ENCODE data around the gene RPH3AL.
"Not testable (repeated sequence)": the region's sequence is repeated elsewhere in the genome, so short reads cannot be mapped to it uniquely, and the experiment has no call there.

Gene RPH3AL

DNA sequence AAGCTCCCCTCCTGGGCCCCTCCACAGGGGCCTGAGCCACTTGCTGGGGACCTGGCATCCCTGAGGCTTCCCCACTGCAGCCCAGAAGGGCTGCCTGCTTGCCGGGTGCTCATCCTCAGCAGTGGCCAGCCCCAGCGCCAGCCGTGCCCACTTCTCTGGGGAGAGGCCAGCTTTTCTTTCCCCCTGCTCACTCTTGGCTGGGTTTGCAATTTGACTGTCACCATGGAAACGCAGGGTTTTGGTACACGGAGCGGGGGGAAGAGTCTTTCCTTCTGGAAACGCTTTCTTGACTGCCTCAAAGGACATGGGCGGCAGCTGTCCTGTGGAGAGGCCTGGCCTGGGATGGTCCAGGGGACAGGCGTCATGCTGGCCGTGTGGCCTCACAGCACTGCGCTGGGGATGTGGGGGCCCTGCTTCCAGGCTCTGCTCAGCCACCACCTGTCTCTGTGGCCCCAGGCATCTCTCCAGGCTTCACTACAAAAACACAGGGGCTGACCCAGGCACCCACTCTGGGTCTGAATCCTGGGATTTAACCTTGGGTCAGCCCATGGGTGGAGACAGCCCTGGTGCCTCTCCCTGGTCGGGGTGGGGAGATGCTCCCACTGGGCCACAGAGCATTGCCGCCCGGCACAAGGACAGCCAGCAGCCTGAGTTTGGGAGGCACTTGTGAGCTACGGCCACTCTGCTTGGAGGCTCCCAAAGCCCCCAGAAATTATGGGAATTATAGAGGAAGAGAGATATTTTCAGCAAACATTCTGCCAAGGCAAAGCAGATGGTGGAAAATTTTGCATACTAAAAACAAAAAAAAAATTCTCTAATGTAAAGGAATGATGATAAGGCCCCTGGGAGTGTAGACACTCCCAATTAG is 125.3 kb downstream of the RPH3AL start:
- Histone ChIP-seq H3K27ac (ENCODE audit: insufficient read depth in 1 of 2, low read depth in 1 of 2, low read length in 2 of 2, poor library complexity in 1 of 2, severe bottlenecking in 2 of 2) (no peak overlapping the region), H3K4me3 (ENCODE audit: control insufficient read depth in 1 of 7, extremely low read depth in 1 of 7, insufficient read depth in 4 of 7, low read depth in 2 of 7, low read length in 6 of 7) (no peak overlapping the region), H3K4me1 (ENCODE audit: control extremely low read depth in 1 of 4, control insufficient read depth in 4 of 4, insufficient read depth in 4 of 4, low read length in 3 of 4) (peaks cover 0 to 3% (median 0%) of the 10 kb centered on the region in 4 experiments), H3K36me3 (ENCODE audit: control insufficient read depth in 4 of 4, insufficient read depth in 4 of 4, low read length in 3 of 4) (no peaks in the 10 kb centered on the region), H3K27me3 (replicated peaks in 2 of 5; ENCODE audit: control insufficient read depth in 4 of 5, insufficient read depth in 5 of 5, low read length in 4 of 5) (peaks cover 0 to 2% (median 0%) of the 10 kb centered on the region in 5 experiments), H3K9me3 (ENCODE audit: control extremely low read depth in 1 of 5, control insufficient read depth in 4 of 5, insufficient read depth in 2 of 5, low read depth in 1 of 5, low read length in 4 of 5) (no peaks in the 10 kb centered on the region)
- CTCF ChIA-PET, result interaction anchor here (2.0 kb wide), 1 partner anchor 11 kb away, joined by 5 read pairs; no protein-coding TSS in a partner anchor
- POLR2A ChIA-PET, result no interaction called here
- WGBS (ENCODE audit: insufficient coverage), result 82% methylated on average over 10 of the region's 15 CpGs
- no peak for DNase-seq

DNA sequence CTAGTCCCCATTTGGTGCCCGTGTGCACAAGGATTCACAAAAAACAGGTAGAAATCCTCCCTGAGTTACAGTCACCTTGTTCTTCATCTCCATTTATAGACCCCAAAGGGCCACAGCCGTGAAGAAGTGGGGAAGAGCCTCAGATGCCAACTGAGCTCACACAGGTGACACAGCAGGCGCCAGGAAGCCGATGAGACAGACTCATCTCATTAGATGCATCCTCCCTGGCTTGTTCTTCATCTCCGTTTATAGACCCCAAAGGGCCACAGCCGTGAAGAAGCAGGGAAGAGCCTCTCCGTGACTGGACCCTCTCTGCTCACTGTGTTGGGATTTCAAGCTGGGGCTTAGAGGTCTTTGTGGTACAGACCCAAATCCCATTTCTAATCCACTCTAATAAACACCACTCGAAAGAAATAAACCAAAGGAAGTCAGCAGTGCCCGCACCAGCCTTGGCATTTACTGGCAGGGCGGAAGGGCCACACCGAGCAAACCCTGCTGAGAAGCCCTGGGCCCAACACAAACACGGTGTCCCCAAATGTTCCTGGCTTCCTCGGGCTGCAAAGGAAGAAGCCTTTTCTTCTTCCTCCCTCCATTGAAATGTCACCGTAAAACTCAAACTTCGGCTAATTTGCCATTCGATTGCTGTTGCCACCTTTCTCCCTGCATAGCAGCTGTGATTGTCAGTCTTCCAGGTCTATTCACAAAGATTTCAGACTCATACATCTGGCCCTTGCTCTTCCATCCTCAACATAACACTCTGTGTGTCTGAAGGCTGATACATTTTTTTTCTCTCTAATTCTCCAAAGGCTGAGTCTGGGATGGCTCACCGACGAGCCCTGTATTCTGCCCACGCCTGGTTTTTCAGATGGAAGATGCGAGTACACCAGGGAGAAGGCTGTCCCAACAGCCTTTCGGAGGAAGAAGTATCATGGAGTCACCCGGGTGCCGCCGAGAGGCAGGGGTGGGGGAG is 126.2 kb downstream of the RPH3AL start:
- Histone ChIP-seq H3K4me3 (ENCODE audit: control insufficient read depth in 1 of 7, extremely low read depth in 1 of 7, insufficient read depth in 4 of 7, low read depth in 2 of 7, low read length in 6 of 7) (no peak overlapping the region), H3K27ac (ENCODE audit: insufficient read depth in 1 of 2, low read depth in 1 of 2, low read length in 2 of 2, poor library complexity in 1 of 2, severe bottlenecking in 2 of 2) (no peak overlapping the region), H3K9me3 (ENCODE audit: control extremely low read depth in 1 of 5, control insufficient read depth in 4 of 5, insufficient read depth in 2 of 5, low read depth in 1 of 5, low read length in 4 of 5) (no peaks in the 10 kb centered on the region), H3K27me3 (replicated peaks in 2 of 5; ENCODE audit: control insufficient read depth in 4 of 5, insufficient read depth in 5 of 5, low read length in 4 of 5) (peaks cover 0 to 2% (median 0%) of the 10 kb centered on the region in 5 experiments), H3K36me3 (ENCODE audit: control insufficient read depth in 4 of 4, insufficient read depth in 4 of 4, low read length in 3 of 4) (no peaks in the 10 kb centered on the region), H3K4me1 (ENCODE audit: control extremely low read depth in 1 of 4, control insufficient read depth in 4 of 4, insufficient read depth in 4 of 4, low read length in 3 of 4) (peaks cover 0 to 3% (median 0%) of the 10 kb centered on the region in 4 experiments)
- no peak for DNase-seq
- ChIA-PET CTCF (no interaction called here), POLR2A (no interaction called here)
- WGBS (ENCODE audit: insufficient coverage), result 96% methylated on average over 20 of the region's 24 CpGs

DNA sequence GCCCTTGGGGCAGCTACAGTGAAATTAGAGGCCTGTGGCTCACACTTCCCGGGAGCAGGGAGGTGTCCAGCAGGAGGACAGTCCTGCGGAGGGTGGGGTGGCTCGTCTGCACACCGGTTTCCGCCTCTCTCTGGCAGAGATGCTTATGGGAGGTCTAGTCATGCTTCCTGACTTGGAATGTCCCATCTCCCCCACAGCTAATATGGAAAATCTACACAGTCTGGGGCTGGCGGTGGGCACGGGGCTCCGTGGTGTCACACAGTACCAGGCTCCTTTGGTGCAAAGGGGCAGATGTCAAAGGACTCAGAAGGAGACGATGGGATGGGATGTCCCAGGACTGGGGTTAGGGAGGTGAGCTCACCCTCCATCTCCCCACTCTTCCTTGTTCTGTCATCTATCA is 127.1 kb downstream of the RPH3AL start:
- no peak overlapping the region for H3K4me3 ChIP-seq (ENCODE audit: control insufficient read depth in 1 of 7, extremely low read depth in 1 of 7, insufficient read depth in 4 of 7, low read depth in 2 of 7, low read length in 6 of 7)
- no peaks in the 10 kb centered on the region for H3K36me3 ChIP-seq (ENCODE audit: control insufficient read depth in 4 of 4, insufficient read depth in 4 of 4, low read length in 3 of 4)
- H3K27me3 ChIP-seq (replicated peaks in 2 of 5; ENCODE audit: control insufficient read depth in 4 of 5, insufficient read depth in 5 of 5, low read length in 4 of 5), result peaks cover 0 to 2% (median 0%) of the 10 kb centered on the region in 5 experiments
- no peak for DNase-seq
- ChIA-PET CTCF (no interaction called here), POLR2A (no interaction called here)
- 100% methylated on average over 6 of the region's 9 CpGs for WGBS (ENCODE audit: insufficient coverage)
- peaks cover 0 to 3% (median 0%) of the 10 kb centered on the region in 4 experiments for H3K4me1 ChIP-seq (ENCODE audit: control extremely low read depth in 1 of 4, control insufficient read depth in 4 of 4, insufficient read depth in 4 of 4, low read length in 3 of 4)
- no peak overlapping the region for H3K27ac ChIP-seq (ENCODE audit: insufficient read depth in 1 of 2, low read depth in 1 of 2, low read length in 2 of 2, poor library complexity in 1 of 2, severe bottlenecking in 2 of 2)
- no peaks in the 10 kb centered on the region for H3K9me3 ChIP-seq (ENCODE audit: control extremely low read depth in 1 of 5, control insufficient read depth in 4 of 5, insufficient read depth in 2 of 5, low read depth in 1 of 5, low read length in 4 of 5)

DNA sequence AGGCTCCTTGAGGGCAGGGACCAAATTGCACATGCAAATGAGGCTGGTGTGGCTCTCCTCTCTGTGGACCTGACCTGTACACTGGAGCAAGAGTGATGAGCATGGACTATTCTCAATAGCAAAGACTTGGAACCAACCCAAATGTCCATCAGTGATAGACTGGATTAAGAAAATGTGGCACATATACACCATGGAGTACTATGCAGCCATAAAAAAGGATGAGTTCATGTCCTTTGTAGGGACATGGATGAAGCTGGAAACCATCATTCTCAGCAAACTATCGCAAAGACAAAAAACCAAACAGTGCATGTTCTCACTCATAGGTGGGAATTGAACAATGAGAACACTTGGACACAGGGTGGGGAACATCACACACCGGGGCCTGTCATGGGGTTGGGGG is 128.0 kb downstream of the RPH3AL start:
- DNase-seq; H3K4me3 ChIP-seq (ENCODE audit: control insufficient read depth in 1 of 7, extremely low read depth in 1 of 7, insufficient read depth in 4 of 7, low read depth in 2 of 7, low read length in 6 of 7); H3K36me3 ChIP-seq (ENCODE audit: control insufficient read depth in 4 of 4, insufficient read depth in 4 of 4, low read length in 3 of 4); CTCF ChIA-PET; H3K27me3 ChIP-seq (replicated peaks in 2 of 5; ENCODE audit: control insufficient read depth in 4 of 5, insufficient read depth in 5 of 5, low read length in 4 of 5); H3K27ac ChIP-seq (ENCODE audit: insufficient read depth in 1 of 2, low read depth in 1 of 2, low read length in 2 of 2, poor library complexity in 1 of 2, severe bottlenecking in 2 of 2); H3K4me1 ChIP-seq (ENCODE audit: control extremely low read depth in 1 of 4, control insufficient read depth in 4 of 4, insufficient read depth in 4 of 4, low read length in 3 of 4); H3K9me3 ChIP-seq (ENCODE audit: control extremely low read depth in 1 of 5, control insufficient read depth in 4 of 5, insufficient read depth in 2 of 5, low read depth in 1 of 5, low read length in 4 of 5); POLR2A ChIA-PET: not testable (repeated sequence)
- no CpG with 5 or more reads among the region's 2 CpGs for WGBS (ENCODE audit: insufficient coverage)

DNA sequence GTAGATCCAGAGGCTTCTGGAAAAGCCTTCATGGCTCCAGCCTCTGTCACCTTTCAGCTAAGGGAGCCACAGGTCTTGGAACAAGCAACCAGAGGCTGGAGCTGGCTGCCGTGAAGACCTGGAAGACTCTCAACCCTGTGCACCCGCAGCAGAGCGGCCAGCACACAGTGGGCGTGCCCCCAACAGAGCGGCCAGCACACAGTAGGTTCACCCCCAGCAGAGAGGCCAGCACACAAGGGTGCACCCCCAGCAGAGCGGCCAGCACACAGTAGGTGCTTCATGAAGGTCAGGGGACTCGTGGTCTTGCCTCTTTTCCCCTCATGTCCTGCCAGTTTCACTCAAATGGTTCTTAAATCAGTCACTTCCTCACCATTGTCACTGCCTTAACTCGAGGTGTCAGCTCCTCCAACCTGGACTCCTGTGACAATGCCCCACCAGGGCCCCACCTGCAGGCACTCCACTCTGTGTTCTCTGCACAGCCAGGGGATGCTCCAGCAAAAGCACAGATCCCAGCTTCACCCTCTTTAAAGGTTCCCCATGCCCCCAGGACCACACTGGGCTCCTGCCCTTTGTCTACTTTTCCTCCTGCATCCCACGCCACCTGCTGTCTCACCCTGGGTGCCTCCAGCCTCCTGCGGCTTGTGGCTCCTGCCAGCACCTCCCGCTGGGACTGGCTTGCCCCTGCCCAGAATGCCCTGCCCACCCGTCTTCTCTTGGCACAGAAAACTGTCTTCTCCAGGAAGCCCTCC is 128.7 kb downstream of the RPH3AL start:
- Histone ChIP-seq H3K9me3 (ENCODE audit: control extremely low read depth in 1 of 5, control insufficient read depth in 4 of 5, insufficient read depth in 2 of 5, low read depth in 1 of 5, low read length in 4 of 5) (no peaks in the 10 kb centered on the region), H3K27me3 (replicated peaks in 2 of 5; ENCODE audit: control insufficient read depth in 4 of 5, insufficient read depth in 5 of 5, low read length in 4 of 5) (peaks cover 0 to 2% (median 0%) of the 10 kb centered on the region in 5 experiments), H3K27ac (ENCODE audit: insufficient read depth in 1 of 2, low read depth in 1 of 2, low read length in 2 of 2, poor library complexity in 1 of 2, severe bottlenecking in 2 of 2) (no peak overlapping the region), H3K4me1 (ENCODE audit: control extremely low read depth in 1 of 4, control insufficient read depth in 4 of 4, insufficient read depth in 4 of 4, low read length in 3 of 4) (no peaks in the 10 kb centered on the region), H3K36me3 (ENCODE audit: control insufficient read depth in 4 of 4, insufficient read depth in 4 of 4, low read length in 3 of 4) (no peaks in the 10 kb centered on the region), H3K4me3 (ENCODE audit: control insufficient read depth in 1 of 7, extremely low read depth in 1 of 7, insufficient read depth in 4 of 7, low read depth in 2 of 7, low read length in 6 of 7) (no peak overlapping the region)
- 86% methylated on average over 12 of the region's 12 CpGs for WGBS (ENCODE audit: insufficient coverage)
- ChIA-PET CTCF (no interaction called here), POLR2A (no interaction called here)
- no peak for DNase-seq

DNA sequence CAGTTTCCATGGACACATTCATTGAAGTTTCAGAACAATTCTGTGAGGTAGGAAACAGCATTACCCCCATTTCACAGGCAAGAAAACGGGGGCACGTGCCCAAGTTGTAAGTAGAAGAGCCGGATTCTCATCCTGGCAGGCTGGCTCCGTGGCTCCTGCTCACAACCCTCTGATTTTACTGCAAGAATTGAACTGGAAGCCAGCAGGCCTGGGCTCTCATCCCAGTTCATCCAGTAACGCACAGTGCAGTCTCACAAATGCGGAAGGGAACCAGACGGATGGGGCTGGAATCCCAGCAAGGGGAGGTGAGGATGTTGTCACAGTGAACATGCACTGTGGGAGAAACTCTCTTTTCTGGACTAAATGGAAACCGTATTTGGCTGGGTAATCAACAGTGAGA is 130.4 kb downstream of the RPH3AL start:
- no peak overlapping the region for H3K4me3 ChIP-seq (ENCODE audit: control insufficient read depth in 1 of 7, extremely low read depth in 1 of 7, insufficient read depth in 4 of 7, low read depth in 2 of 7, low read length in 6 of 7)
- no peaks in the 10 kb centered on the region for H3K36me3 ChIP-seq (ENCODE audit: control insufficient read depth in 4 of 4, insufficient read depth in 4 of 4, low read length in 3 of 4)
- 90% methylated on average over 6 of the region's 8 CpGs for WGBS (ENCODE audit: insufficient coverage)
- POLR2A ChIA-PET, result no interaction called here
- DNase-seq, result no peak
- H3K4me1 ChIP-seq (ENCODE audit: control extremely low read depth in 1 of 4, control insufficient read depth in 4 of 4, insufficient read depth in 4 of 4, low read length in 3 of 4), result no peaks in the 10 kb centered on the region
- peaks cover 0 to 2% (median 0%) of the 10 kb centered on the region in 5 experiments for H3K27me3 ChIP-seq (replicated peaks in 2 of 5; ENCODE audit: control insufficient read depth in 4 of 5, insufficient read depth in 5 of 5, low read length in 4 of 5)
- H3K9me3 ChIP-seq (ENCODE audit: control extremely low read depth in 1 of 5, control insufficient read depth in 4 of 5, insufficient read depth in 2 of 5, low read depth in 1 of 5, low read length in 4 of 5), result no peaks in the 10 kb centered on the region
- CTCF ChIA-PET, result no interaction called here
- H3K27ac ChIP-seq (ENCODE audit: insufficient read depth in 1 of 2, low read depth in 1 of 2, low read length in 2 of 2, poor library complexity in 1 of 2, severe bottlenecking in 2 of 2), result no peak overlapping the region

Measured in common myeloid progenitor, CD34-positive (primary cell).